ENCODE measurements around the gene RAC2. TPM values are rescaled to one million over a fixed set of nuclear protein-coding genes. Genes with fewer than 3 reads are reported as not detected.
"Not testable (repeated sequence)": the region's sequence is repeated elsewhere in the genome, so short reads cannot be mapped to it uniquely, and the experiment has no call there.

Gene RAC2
- total RNA-seq, 1 donor from 2014 or later, result 11.8 TPM

GRCh38 chr22:37206841-37207821 lies 36.9 kb downstream of the RAC2 start:
- no peak for DNase-seq (ENCODE audit: low read depth in 2 of 2)

- DNase-seq (ENCODE audit: low read depth in 2 of 2), result no peak
Observed at GRCh38 chr22:37206118-37206840, 37.8 kb downstream of the RAC2 start.

GRCh38 chr22:37205046-37205445 lies 39.0 kb downstream of the RAC2 start:
- no peak for DNase-seq (ENCODE audit: low read depth in 2 of 2)

- DNase-seq (ENCODE audit: low read depth in 2 of 2), result no peak
Observed at GRCh38 chr22:37204045-37204655, 39.9 kb downstream of the RAC2 start.

GRCh38 chr22:37203354-37204044 lies 40.6 kb downstream of the RAC2 start:
- no peak for DNase-seq (ENCODE audit: low read depth in 2 of 2)

- DNase-seq (ENCODE audit: low read depth in 2 of 2), result no peak
Observed at GRCh38 chr22:37202716-37203115, 41.4 kb downstream of the RAC2 start.

GRCh38 chr22:37202001-37202555 lies 42.0 kb downstream of the RAC2 start:
- no peak for DNase-seq (ENCODE audit: low read depth in 2 of 2)

GRCh38 chr22:37201443-37201820 lies 42.6 kb downstream of the RAC2 start:
- DNase-seq (ENCODE audit: low read depth in 2 of 2), result not testable (repeated sequence)

- no peak for DNase-seq (ENCODE audit: low read depth in 2 of 2)
Observed at GRCh38 chr22:37199760-37200108, 44.3 kb downstream of the RAC2 start.

- peak; percentile 96 to 98 for DNase-seq (ENCODE audit: low read depth in 2 of 2)
Observed at GRCh38 chr22:37199103-37199759, 44.8 kb downstream of the RAC2 start.

- peak; percentile 69 to 79 for DNase-seq (ENCODE audit: low read depth in 2 of 2)
Observed at GRCh38 chr22:37198258-37199102, 45.6 kb downstream of the RAC2 start.

GRCh38 chr22:37197451-37198257 lies 46.4 kb downstream of the RAC2 start:
- DNase-seq (ENCODE audit: low read depth in 2 of 2), result peak; percentile 65 to 75

GRCh38 chr22:37196539-37197450 lies 47.3 kb downstream of the RAC2 start:
- peak in 1 of 2 donors; percentile 70 for DNase-seq (ENCODE audit: low read depth in 2 of 2)

- no peak for DNase-seq (ENCODE audit: low read depth in 2 of 2)
Observed at GRCh38 chr22:37195921-37196320, 48.1 kb downstream of the RAC2 start.

- DNase-seq (ENCODE audit: low read depth in 2 of 2), result no peak
Observed at GRCh38 chr22:37194750-37195149, 49.3 kb downstream of the RAC2 start.

- peak in 1 of 2 donors; percentile 10 for DNase-seq (ENCODE audit: low read depth in 2 of 2)
Observed at GRCh38 chr22:37193629-37194191, 50.4 kb downstream of the RAC2 start.

GRCh38 chr22:37192741-37193140 lies 51.3 kb downstream of the RAC2 start:
- DNase-seq (ENCODE audit: low read depth in 2 of 2), result no peak

Data from dermis microvascular lymphatic vessel endothelial cell (primary cell).